Endodermal cell (in vitro differentiated cells): ENCODE data around the gene SMURF2. TPM values are rescaled to one million over a fixed set of nuclear protein-coding genes. Genes with fewer than 3 reads are reported as not detected.
"Not testable (repeated sequence)": the region's sequence is repeated elsewhere in the genome, so short reads cannot be mapped to it uniquely, and the experiment has no call there.

Experiments
- DNase-seq: peaks from one replicate; pipeline ENCODE4 v3.0.0-alpha.2; 2017
- H3K27ac ChIP-seq: 2 replicates; pipeline ENCODE4 v1.5.1; 2013; ENCODE audit warnings: mild to moderate bottlenecking, low read depth, low read length, moderate library complexity
- H3K27me3 ChIP-seq: 2 replicates; pipeline ENCODE4 v1.6.1; 2013; ENCODE audit warnings: mild to moderate bottlenecking, low read length, moderate library complexity; ENCODE audit not compliant: insufficient read depth, control insufficient read depth, poor library complexity, severe bottlenecking
- H3K36me3 ChIP-seq: 2 replicates; pipeline ENCODE4 v1.7.0; 2013; ENCODE audit warnings: mild to moderate bottlenecking, low read length, moderate library complexity; ENCODE audit not compliant: control insufficient read depth, insufficient read depth
- H3K4me1 ChIP-seq: one replicate; pipeline ENCODE4 v1.7.0; 2013; ENCODE audit warnings: low read length; ENCODE audit not compliant: control insufficient read depth, insufficient read depth
- H3K4me3 ChIP-seq: 2 replicates; pipeline ENCODE4 v1.5.1; 2013; ENCODE audit warnings: mild to moderate bottlenecking, low read length, moderate library complexity
- H3K9ac ChIP-seq: 2 replicates; pipeline ENCODE4 v1.6.1; 2013; ENCODE audit warnings: mild to moderate bottlenecking, low read length, moderate library complexity; ENCODE audit not compliant: poor library complexity, severe bottlenecking; ENCODE audit errors: extremely low read depth
- H3K9me3 ChIP-seq: 2 replicates; pipeline ENCODE4 v1.6.1; 2013; ENCODE audit warnings: mild to moderate bottlenecking, low read length, moderate library complexity; ENCODE audit not compliant: control insufficient read depth
- H3K27ac Mint-ChIP-seq: 2 replicates; pipeline ENCODE4 v1.8.0; 2020; ENCODE audit warnings: mixed read lengths
- H3K27me3 Mint-ChIP-seq: 2 replicates; pipeline ENCODE4 v1.8.0; 2021; ENCODE audit warnings: mild to moderate bottlenecking, mixed read lengths; ENCODE audit not compliant: insufficient read depth
- H3K36me3 Mint-ChIP-seq: 2 replicates; pipeline ENCODE4 v1.8.0; 2020; ENCODE audit warnings: low read depth, mixed read lengths
- H3K4me1 Mint-ChIP-seq: 2 replicates; pipeline ENCODE4 v1.8.0; 2020; ENCODE audit warnings: mixed read lengths
- H3K4me3 Mint-ChIP-seq: 2 replicates; pipeline ENCODE4 v1.8.0; 2020; ENCODE audit warnings: mild to moderate bottlenecking, moderate library complexity, mixed read lengths
- H3K9me3 Mint-ChIP-seq: 2 replicates; pipeline ENCODE4 v1.8.0; 2020; ENCODE audit warnings: mild to moderate bottlenecking, mixed read lengths
- CTCF ChIP-seq: fragments of 200-600 bp; sonication (generic); conservative IDR thresholded peaks from 2 replicates; pipeline ENCODE4 v1.5.0; 2021; ENCODE audit warnings: antibody characterized with exemption, mild to moderate bottlenecking
- WGBS, 2 experiments: methylation state at CpG; one replicate each; pipeline versions ENCODE4 v1.1.5 to v1.1.7; 2013; ENCODE audit warnings: missing lambda C conversion rate in 2 of 2, mixed read lengths in 1 of 2; ENCODE audit not compliant: insufficient coverage in 1 of 2, insufficient read length in 1 of 2; 5-methylcytosine and 5-hydroxymethylcytosine counted together
- total RNA-seq, 2 donors: library from RNA; stranded (reverse); fragmentation: NEBNext Ultra II Directional in 1 of 2; extraction: Animal tissue kit (Norgen Biotek cat#: 25700) in 1 of 2; gene quantifications; 2 replicates in 1 of 2; 3 replicates in 1 of 2; pipeline ENCODE4 v1.2.1, GENCODE V29; 2021

SMURF2 gene
- total RNA-seq, 2 donors from 2014 or later: 33.6 to 34.1 TPM

GRCh38 chr17:64611369-64611768 lies 50.7 kb downstream of the SMURF2 start:
- Histone ChIP-seq H3K27me3 (no peaks in the 10 kb centered on the region), H3K9ac (no peak overlapping the region), H3K4me1 (no peaks in the 10 kb centered on the region), H3K27ac (no peak overlapping the region), H3K36me3 (no peaks in the 10 kb centered on the region), H3K9me3 (no peaks in the 10 kb centered on the region), H3K4me3 (no peak overlapping the region)
- Mint-ChIP-seq H3K9me3 (peaks cover 5% of the 10 kb centered on the region), H3K4me3 (no peak overlapping the region), H3K27ac (no peak overlapping the region), H3K36me3 (no peaks in the 10 kb centered on the region), H3K27me3 (no peaks in the 10 kb centered on the region), H3K4me1 (no peaks in the 10 kb centered on the region)
- no peak for DNase-seq
- 86 to 91% methylated on average over 6 to 7 of the region's 7 CpGs for WGBS, 2 experiments
- no peak for TF ChIP-seq CTCF

- not testable (repeated sequence) for H3K36me3 ChIP-seq, H3K4me3 ChIP-seq, H3K27me3 Mint-ChIP-seq, H3K36me3 Mint-ChIP-seq, H3K4me1 ChIP-seq, DNase-seq, H3K9me3 Mint-ChIP-seq, H3K9ac ChIP-seq, H3K4me1 Mint-ChIP-seq, H3K9me3 ChIP-seq, H3K4me3 Mint-ChIP-seq, H3K27ac ChIP-seq, H3K27me3 ChIP-seq, H3K27ac Mint-ChIP-seq
- 94% methylated on average over 2 of the region's 2 CpGs; no CpG with 5 or more reads in 1 of the 2 experiments for WGBS, 2 experiments
Observed at GRCh38 chr17:64610244-64610643, 51.9 kb downstream of the SMURF2 start.

- Mint-ChIP-seq H3K4me1 (peaks cover 6% of the 10 kb centered on the region), H3K36me3 (no peaks in the 10 kb centered on the region), H3K27ac (no peak overlapping the region), H3K4me3 (no peak overlapping the region), H3K9me3 (peaks cover 5% of the 10 kb centered on the region), H3K27me3 (no peaks in the 10 kb centered on the region)
- Histone ChIP-seq H3K36me3 (no peaks in the 10 kb centered on the region), H3K27ac (no peak overlapping the region), H3K4me1 (no peaks in the 10 kb centered on the region), H3K4me3 (no peak overlapping the region), H3K9ac (no peak overlapping the region), H3K27me3 (no peaks in the 10 kb centered on the region), H3K9me3 (no peaks in the 10 kb centered on the region)
- TF ChIP-seq CTCF: no peak
- no peak for DNase-seq
- WGBS, 2 experiments: 88 to 93% methylated on average over 2 of the region's 2 CpGs
Observed at GRCh38 chr17:64608571-64608981, 53.5 kb downstream of the SMURF2 start.

GRCh38 chr17:64607862-64608565 lies 54.1 kb downstream of the SMURF2 start:
- no peaks in the 10 kb centered on the region for H3K27me3 Mint-ChIP-seq
- Histone ChIP-seq H3K9ac (no peak overlapping the region), H3K27me3 (no peaks in the 10 kb centered on the region), H3K27ac (no peak overlapping the region), H3K9me3 (no peaks in the 10 kb centered on the region), H3K36me3 (no peaks in the 10 kb centered on the region), H3K4me3 (no peak overlapping the region), H3K4me1 (no peaks in the 10 kb centered on the region)
- no peak overlapping the region for H3K27ac Mint-ChIP-seq
- no peaks in the 10 kb centered on the region for H3K36me3 Mint-ChIP-seq
- H3K4me3 Mint-ChIP-seq: no peak overlapping the region
- peaks cover 6% of the 10 kb centered on the region for H3K4me1 Mint-ChIP-seq
- no peak for TF ChIP-seq CTCF
- WGBS, 2 experiments: 95 to 100% methylated on average over 1 of the region's 2 CpGs
- DNase-seq: no peak
- peaks cover 5% of the 10 kb centered on the region for H3K9me3 Mint-ChIP-seq

- not testable (repeated sequence) for H3K9me3 Mint-ChIP-seq, H3K27ac Mint-ChIP-seq, DNase-seq, H3K4me3 ChIP-seq, H3K27ac ChIP-seq, H3K36me3 Mint-ChIP-seq, H3K27me3 ChIP-seq, H3K27me3 Mint-ChIP-seq, H3K4me3 Mint-ChIP-seq, H3K4me1 Mint-ChIP-seq, H3K9me3 ChIP-seq, H3K9ac ChIP-seq, H3K4me1 ChIP-seq, H3K36me3 ChIP-seq
- WGBS, 2 experiments: 91 to 92% methylated on average over 10 to 12 of the region's 12 CpGs
Observed at GRCh38 chr17:64604532-64604931, 57.6 kb downstream of the SMURF2 start.
